NCI-H774 (cell line): ENCODE measurements around the gene PRLH.

Experiments used
- DNase-seq: peaks from one replicate; lab custom pipeline; 2025; lab: John Stamatoyannopoulos, UW

Gene PRLH

DNA sequence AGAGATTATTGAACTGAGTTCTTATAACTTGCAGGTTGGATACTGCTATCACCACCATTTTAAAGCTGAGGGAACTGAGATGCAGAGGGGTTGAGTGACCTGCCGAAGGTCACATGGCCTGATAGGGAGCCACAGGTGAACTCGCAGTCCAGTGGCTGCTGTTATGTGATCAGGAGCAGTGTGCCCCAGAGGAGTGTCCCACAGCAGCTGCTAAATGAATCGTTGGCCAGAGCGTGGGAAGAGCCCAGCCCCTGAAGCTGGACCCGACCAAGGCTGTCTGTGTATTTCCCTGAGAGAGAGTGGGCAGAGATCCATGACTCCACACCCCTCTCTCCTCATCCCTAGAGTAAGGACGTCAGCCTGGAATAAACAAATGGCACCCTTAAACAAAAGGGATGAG, 26.7 kb upstream of the PRLH start:
- no peak for DNase-seq

GRCh38 chr2:237540223-237540775, 26.1 kb upstream of the PRLH start:
- no peak for DNase-seq

DNA sequence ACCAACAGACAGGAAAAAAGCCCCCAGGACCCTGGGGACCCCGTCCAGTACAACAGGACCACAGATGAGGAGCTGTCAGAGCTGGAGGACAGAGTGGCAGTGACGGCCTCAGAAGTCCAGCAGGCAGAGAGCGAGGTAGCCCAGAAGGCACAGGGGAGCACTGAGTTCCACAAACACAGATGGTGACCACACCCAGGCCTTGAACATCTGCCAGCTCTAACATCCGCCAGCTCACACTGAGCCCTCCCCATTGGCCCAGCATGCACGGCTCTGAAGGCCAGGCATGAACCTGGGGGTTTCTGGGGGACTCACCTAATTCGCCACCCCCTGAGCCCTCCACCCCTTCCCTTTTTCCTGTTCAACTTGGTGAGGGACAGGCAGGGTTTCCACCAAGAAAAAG, 25.6 kb upstream of the PRLH start:
- peak; percentile 30 for DNase-seq

- DNase-seq = no peak
Measured at GRCh38 chr2:237541243-237541642, 25.1 kb upstream of the PRLH start.

- no peak for DNase-seq
Measured at GRCh38 chr2:237542001-237542704, 24.2 kb upstream of the PRLH start.

DNA sequence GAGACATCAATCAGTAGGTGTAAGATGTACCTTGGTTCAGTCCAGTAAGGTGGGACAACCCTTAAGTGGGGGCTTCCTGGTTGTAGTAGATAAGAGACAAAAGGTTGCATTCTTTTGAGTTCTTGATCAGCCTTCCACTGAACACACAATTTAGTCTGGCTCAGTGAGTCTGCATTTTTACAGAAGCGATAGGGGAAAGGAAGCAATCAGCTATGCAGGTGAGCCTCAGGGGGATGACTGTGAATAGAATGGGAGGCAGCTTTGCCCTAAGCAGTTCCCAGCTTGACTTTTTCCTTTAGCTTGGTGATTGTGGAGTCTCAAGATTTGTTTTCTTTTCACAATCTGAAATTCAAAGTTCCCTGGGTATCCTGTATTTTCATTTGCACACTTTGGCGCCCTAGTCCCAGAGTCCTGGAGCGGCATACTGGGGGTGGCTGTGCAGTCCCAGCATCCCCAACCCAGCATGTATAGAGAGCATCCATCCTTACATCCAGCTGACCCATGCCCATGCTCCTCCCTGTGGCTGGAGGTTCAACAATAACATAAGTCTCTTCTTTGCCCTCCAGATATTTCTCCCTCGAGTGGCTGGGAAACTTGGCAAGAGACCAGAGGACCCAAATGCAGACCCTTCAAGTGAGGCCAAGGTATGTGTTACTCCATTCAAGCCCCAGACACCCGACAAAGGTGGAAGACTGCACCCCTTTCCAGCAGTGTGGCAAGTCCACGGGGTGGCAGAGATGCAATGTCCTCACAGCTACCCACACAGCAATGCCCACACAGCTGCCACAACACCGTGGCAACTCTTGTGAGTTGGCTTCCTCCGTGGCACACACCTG, 20.1 kb upstream of the PRLH start:
- no peak for DNase-seq

DNA sequence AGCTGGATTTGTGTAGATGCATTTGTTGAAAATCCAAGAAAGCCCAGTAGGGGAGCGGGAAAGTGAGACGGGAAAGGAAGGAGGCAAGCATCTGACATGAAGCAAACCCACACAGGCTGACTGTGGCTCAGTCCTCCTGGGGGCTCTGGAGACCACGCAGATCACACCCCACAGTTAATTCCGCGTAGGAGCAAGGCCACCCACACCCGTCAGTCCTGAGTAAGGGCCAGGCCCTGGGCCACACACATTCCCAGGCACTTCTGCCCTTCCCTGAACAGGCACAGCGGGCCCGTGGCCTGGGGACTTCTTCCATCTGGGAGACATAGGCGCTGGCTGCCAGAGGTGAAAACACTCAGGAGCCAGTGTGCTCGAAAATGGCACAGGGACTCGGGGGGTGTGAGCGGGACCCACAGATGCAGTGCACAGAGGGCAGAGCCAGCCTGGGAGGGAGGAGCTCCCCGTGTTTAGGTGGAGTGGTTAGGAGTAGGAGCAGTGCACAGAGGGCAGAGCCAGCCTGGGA, 19.4 kb upstream of the PRLH start:
- DNase-seq = no peak

- DNase-seq = no peak
Measured at GRCh38 chr2:237547841-237548416, 18.4 kb upstream of the PRLH start.

DNA sequence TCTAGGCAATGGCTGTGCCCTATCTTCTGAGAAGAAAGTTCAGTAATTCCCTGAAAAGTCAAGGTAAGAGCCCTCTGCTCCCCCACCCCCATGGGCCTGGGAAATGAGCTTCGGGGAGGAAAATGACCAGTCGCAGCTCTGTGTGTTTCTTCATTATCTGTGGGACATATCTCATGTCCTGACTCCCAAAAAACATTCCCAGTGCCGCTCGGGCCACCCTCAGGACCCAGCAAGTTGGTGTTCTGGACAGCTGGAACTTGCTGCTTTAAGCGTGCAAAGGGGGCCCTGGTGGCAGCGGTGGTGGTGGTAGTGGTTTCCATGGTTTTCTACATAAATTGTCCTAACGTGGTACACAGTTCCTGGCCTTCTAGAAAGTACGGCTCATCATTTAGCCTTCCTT, 17.2 kb upstream of the PRLH start:
- DNase-seq = no peak

GRCh38 chr2:237549643-237550415, 16.5 kb upstream of the PRLH start:
- DNase-seq = no peak

GRCh38 chr2:237551071-237551574, 15.3 kb upstream of the PRLH start:
- no peak for DNase-seq

GRCh38 chr2:237552908-237553307, 13.5 kb upstream of the PRLH start:
- no peak for DNase-seq

GRCh38 chr2:237553948-237554347, 12.4 kb upstream of the PRLH start:
- DNase-seq = no peak

DNA sequence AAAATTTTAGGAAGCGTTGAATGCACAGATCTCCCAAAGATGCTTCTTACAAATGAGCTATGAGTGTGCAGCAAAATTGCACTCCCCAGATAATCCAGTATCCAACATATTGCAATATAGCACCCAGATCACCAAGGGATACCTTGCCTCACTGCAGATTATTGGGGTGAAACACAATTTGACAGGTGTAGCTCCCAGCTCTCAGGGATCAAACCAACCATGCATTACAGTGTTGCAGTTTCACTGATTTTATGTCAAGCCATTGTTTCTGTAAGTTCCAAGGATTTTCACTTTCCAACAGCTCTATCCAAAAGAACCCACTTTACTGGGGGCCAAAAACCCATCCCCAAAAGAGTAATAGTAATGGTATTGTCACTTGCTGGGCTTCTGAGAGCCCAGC, 10.8 kb upstream of the PRLH start:
- no peak for DNase-seq

DNA sequence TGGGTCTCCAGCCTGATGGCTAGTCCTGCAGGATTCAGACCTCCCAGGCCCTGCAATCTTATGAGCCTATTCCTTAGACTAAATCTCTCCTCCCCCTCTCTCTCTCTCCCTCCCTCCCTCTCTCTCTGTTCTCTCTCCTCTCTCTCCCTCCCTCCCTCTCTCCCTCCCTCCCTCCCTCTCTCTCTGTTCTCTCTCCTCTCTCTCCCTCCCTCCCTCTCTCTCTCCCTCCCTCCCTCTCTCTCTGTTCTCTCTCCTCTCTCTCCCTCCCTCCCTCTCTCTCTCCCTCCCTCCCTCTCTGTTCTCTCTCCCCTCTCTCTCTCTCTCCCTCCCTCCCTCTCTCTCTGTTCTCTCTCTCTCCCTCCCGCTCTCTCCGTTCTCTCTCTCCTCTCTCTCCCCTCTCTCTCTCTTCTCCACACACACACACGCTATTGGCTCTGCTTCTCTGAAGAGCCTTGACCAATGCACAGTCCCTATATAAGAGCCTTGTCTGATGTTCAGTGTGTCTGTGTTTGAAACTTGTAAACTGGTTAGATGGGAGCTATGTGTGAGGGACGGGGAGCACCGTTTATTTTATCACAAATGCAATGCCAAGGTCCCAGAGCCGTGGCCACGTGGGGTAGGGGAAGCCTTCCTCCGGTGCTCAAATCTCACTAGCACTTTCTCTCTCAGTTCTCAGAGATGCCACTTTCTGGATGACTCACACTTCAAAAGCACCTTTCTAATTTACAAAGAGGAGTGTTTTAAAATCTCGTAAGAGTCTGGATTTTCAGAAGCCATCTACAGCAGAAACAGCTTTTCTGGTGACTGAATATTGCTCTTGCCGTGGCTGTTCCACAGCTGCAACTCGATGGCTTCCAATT, 9.4 kb upstream of the PRLH start:
- no peak for DNase-seq

- no peak for DNase-seq
Measured at GRCh38 chr2:237557633-237558015, 8.8 kb upstream of the PRLH start.

GRCh38 chr2:237558961-237559641, 7.3 kb upstream of the PRLH start:
- DNase-seq = peak; percentile 31

GRCh38 chr2:237561221-237561620, 5.2 kb upstream of the PRLH start:
- DNase-seq = no peak

DNA sequence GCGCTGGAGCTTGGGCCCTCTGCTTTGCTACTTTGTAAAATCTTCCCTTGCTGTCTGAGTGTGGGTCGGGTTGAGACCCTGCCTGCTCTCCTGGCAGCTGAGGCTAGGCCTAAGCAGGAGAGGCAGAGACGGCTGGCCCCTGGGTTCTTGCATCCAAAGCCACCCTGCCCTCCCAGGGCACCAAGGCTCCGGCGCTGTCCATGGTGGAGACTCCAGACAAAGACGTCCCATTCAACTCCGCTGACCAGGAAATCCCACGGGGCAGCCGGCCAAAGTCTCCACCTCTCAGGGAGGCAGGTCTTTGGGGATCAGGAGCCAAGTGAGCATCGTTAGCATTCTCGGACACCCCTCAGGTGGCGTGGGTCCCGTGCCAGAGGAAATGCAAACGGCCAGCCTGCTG, 2.6 kb upstream of the PRLH start:
- DNase-seq = no peak

DNA sequence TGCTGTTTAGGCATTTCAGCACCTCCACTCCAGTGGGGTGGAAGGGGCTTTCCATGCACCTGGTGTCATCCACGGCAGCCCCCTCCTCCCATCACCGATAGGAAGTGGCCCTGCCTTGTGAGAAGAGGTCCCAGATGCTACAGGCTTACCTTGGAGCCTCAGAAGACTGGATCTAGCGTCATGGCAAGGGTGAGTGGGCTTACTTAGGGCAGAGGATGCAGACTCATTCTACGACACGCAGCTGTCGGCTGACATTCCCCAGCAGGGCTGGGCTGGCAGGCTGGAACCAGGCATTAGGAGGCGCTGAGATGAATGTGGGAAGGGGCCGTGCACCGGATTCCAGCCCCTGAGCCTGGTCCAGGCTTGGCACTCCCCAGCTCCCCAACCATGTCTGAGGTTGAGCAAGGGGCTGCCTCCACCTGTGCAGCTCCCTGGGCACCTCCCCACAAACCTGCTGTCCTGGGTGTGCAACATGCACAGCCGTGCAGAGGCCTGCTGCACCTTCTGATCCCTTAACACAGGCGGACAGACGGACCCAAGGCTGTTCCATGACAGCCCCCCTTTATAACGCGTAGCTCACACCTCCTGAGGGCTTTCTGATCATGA, 1.7 kb upstream of the PRLH start:
- DNase-seq = no peak
